Mesothelial cell of epicardium (in vitro differentiated cells): Measurements from ENCODE around the gene CHPF2. TPM values are rescaled to one million over a fixed set of nuclear protein-coding genes. Genes with fewer than 3 reads are reported as not detected.

ENCODE experiments used
- DNase-seq, 2 experiments: peaks; one replicate each; pipeline ENCODE4 v3.0.0; 2021; ENCODE audit warnings: low spot score in 2 of 2; ENCODE audit not compliant: unreplicated experiment in 2 of 2
- H3K27ac Mint-ChIP-seq: 2 replicates; pipeline ENCODE4 v1.8.0; 2021; ENCODE audit warnings: mixed read lengths
- H3K27me3 Mint-ChIP-seq: 2 replicates; pipeline ENCODE4 v1.8.0; 2021; ENCODE audit warnings: low read depth, mixed read lengths
- H3K36me3 Mint-ChIP-seq: 2 replicates; pipeline ENCODE4 v1.8.0; 2021; ENCODE audit warnings: mixed read lengths
- H3K4me1 Mint-ChIP-seq: 2 replicates; pipeline ENCODE4 v1.8.0; 2021; ENCODE audit warnings: mixed read lengths
- H3K4me3 Mint-ChIP-seq: 2 replicates; pipeline ENCODE4 v1.8.0; 2021; ENCODE audit warnings: mild to moderate bottlenecking, moderate library complexity, mixed read lengths
- H3K9me3 Mint-ChIP-seq: 2 replicates; pipeline ENCODE4 v1.8.0; 2021; ENCODE audit warnings: mixed read lengths
- CTCF ChIP-seq: fragments of 200-600 bp; sonication (generic); IDR thresholded peaks from one replicate; pipeline ENCODE4 v1.5.0; 2021; ENCODE audit warnings: antibody characterized with exemption; ENCODE audit not compliant: unreplicated experiment
- total RNA-seq: library from RNA; stranded (reverse); gene quantifications from 3 replicates; pipeline ENCODE4 v1.2.1, GENCODE V29; 2021

CHPF2 gene
- total RNA-seq, 1 donor from 2014 or later = 56.2 TPM

- H3K27me3 Mint-ChIP-seq = peaks cover 13% of the 10 kb centered on the region
- H3K9me3 Mint-ChIP-seq = no peaks in the 10 kb centered on the region
- H3K4me1 Mint-ChIP-seq = peaks cover 18% of the 10 kb centered on the region
- no peaks in the 10 kb centered on the region for H3K36me3 Mint-ChIP-seq
- no peak overlapping the region for H3K4me3 Mint-ChIP-seq
- no peak overlapping the region for H3K27ac Mint-ChIP-seq
- no peak for TF ChIP-seq CTCF
- no peak for DNase-seq
Measured at GRCh38 chr7:151273651-151274390, 41.5 kb downstream of the CHPF2 start.

- TF ChIP-seq CTCF = no peak
- Mint-ChIP-seq H3K4me1 (peaks cover 18% of the 10 kb centered on the region), H3K36me3 (no peaks in the 10 kb centered on the region), H3K4me3 (peak overlapping the region; percentile 40), H3K27ac (no peak overlapping the region), H3K9me3 (no peaks in the 10 kb centered on the region), H3K27me3 (peaks cover 16% of the 10 kb centered on the region)
- DNase-seq = no peak
Measured at GRCh38 chr7:151274396-151274795, 42.1 kb downstream of the CHPF2 start.

- Mint-ChIP-seq H3K36me3 (no peaks in the 10 kb centered on the region), H3K4me3 (peak overlapping the region; percentile 55), H3K27me3 (peaks cover 16% of the 10 kb centered on the region), H3K27ac (no peak overlapping the region), H3K4me1 (peaks cover 18% of the 10 kb centered on the region), H3K9me3 (no peaks in the 10 kb centered on the region)
- DNase-seq = no peak
- TF ChIP-seq CTCF = no peak
Measured at GRCh38 chr7:151274936-151275812, 42.9 kb downstream of the CHPF2 start.

- Mint-ChIP-seq H3K36me3 (no peaks in the 10 kb centered on the region), H3K4me1 (peaks cover 18% of the 10 kb centered on the region), H3K27me3 (peaks cover 19% of the 10 kb centered on the region)
Measured at GRCh38 chr7:151275813-151276577, 43.7 kb downstream of the CHPF2 start.

More at GRCh38 chr7:151275813-151276577, 43.7 kb downstream of the CHPF2 start:
- Mint-ChIP-seq H3K4me3 (peak overlapping the region; percentile 55), H3K9me3 (no peaks in the 10 kb centered on the region), H3K27ac (no peak overlapping the region)
- no peak for DNase-seq
- no peak for TF ChIP-seq CTCF
